NOMO-1 (cell line): ENCODE results near the gene KRTAP21-3.
"Not testable (repeated sequence)": the region's sequence is repeated elsewhere in the genome, so short reads cannot be mapped to it uniquely, and the experiment has no call there.

Experiments used
- DNase-seq, 2 experiments: peaks; one replicate each; lab custom pipeline; 2025; ENCODE audit not compliant: unreplicated experiment in 2 of 2; lab: John Stamatoyannopoulos, UW

Gene KRTAP21-3, protein sequence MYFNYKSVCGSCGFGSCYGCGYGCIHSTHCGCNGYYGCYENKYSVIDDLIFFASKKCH

DNA sequence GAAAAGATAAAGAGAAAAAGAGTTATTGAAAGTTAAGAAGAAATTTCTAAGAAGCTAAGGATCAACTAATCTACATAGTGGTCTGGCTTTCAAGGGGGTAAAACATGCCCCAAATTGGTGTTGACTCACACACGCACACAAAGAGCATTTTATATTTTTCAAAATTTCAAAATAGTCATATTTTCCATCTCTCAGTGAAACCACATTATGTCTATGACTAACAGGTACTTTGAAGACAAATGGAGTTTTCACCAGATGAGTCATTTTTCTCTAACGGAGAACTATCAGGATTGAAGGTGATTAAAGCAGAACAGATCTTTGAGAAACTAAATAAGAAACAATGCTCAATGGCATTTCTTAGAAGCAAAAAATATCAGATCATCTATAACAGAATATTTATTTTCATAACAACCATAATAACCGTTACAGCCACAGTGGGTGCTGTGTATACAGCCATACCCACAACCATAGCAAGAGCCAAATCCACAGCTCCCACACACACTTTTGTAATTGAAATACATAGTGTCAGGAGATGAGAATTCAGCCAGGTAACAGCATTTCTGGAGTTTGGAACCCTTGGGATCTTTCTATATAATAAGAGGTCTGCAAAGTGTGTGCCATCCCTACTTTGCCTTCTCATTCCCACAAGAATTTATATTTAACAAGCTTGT lies at the start of gene KRTAP21-3:
KRTAP21-3 (minus strand) TSS at position 539 of the 671 bp plus-strand sequence; CDS start at position 521, 18 bp downstream.
- DNase-seq = no peak

DNA sequence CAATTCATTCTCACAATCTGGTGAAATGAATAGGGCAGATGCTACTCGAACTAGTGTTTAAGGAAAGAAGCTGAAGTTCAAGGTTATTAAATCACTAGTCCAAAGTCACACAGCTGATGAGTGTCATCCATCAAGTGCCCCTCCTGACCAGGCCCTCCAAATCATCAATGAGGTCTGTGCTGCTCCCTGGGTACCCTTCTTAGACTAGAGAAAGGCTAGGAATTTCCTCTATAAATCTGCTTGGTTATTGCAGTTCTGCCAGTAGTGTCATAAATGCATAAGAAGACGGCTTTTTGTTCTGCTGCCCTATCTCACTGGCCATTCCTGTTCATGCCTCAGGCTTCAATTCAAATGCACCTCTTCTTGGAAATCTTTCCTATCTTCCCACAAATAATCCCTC lies 42.2 kb upstream of the KRTAP21-3 start:
- no peak for DNase-seq

DNA sequence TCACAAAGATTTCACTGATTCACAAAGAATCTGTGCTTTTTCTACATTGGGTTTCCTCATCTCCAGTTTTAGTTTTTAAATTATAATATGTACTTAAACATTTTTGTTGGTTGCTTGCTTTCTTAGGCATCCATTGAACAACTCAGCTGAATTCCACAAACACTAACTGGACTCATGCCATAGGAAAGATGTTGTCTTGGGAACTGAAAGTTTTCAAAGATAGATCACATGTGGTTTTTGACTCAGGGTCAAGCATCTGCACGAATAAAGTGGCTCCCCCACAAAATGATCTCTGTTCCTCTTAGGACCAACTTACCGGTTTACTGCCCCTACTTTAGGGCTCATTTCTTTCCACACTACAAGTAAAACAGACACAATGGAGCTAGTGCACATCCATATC lies 39.7 kb upstream of the KRTAP21-3 start:
- DNase-seq = no peak

DNA sequence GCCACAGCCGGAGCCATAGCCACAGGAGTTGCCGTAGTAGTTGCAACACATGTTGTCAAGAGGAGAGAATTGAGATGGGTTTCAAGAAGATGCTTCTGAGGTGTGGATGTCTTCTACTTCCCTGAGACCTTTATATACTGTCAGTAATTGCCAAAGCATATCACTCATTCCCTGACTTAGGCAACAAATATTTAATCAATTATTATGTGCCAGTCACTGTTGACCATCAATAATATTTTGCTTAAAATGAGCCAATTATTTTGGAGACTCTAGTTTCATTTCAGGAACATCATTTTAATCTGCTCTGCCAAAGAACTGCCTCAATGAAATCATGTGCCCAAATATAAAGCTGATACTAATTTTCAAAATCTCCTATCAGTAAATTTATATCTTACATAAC lies 36.8 kb upstream of the KRTAP21-3 start, which contains the start of gene KRTAP21-1:
KRTAP21-1 (minus strand) TSS at position 101 of the 400 bp plus-strand sequence; CDS start at position 51, 50 bp downstream.
- DNase-seq = not testable (repeated sequence)

DNA sequence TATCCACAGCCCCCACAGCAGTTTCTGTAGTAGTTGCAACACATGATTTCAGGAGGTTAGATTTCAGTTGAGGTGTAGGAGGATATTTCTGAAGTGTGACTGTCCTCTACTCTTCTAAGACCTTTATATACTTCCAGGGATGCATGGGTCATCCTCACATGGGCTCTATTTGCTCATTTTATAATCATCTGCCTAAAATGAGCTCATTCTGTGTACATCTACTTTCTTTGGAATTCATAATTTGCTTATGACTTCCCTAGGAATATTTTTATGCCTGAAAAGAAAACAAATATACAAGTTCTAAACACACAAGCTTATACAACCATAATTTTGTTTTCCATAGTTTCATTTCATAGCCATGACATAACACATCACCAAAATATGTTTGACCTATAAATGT lies 28.6 kb upstream of the KRTAP21-3 start, which contains the start of gene KRTAP21-2:
KRTAP21-2 (minus strand) TSS at position 101 of the 400 bp plus-strand sequence; CDS start at position 44, 57 bp downstream.
- DNase-seq = no peak

DNA sequence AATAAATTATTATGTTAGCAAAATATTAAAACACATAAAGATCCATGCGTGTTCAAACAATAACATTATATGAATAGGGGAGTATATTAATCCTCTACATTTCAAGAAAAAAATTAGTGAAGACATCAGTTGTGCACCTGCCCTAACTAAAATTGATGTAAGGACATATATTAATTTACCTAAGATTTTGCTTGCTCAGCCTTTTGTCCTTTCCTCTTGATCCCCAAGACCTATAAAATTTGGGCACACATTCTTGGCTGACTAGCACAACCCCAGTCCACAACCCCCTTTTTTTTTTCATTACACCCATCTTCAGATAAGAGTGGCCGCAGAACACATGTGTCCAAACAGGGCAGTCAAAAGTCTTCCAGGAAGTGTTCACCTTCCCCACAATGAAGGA lies 21.9 kb upstream of the KRTAP21-3 start:
- no peak for DNase-seq

DNA sequence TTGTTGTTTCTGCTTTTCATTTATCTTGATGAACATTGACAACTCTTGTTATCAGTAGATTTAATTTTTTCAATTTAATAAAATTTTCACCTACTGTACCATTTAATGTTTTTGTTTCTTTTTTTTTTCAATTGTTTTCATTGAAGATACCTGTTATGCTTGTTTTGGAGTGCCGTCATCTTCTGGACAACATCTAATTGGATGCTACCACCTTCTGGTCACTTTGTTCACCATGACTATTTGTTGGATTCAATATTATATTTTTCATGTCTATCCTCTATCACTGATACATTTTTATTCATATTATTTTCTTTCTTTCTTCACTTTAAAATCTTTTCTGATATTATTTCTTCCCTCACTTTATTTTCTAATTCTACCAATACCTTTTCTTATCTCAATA lies 14.4 kb upstream of the KRTAP21-3 start:
- DNase-seq = no peak

DNA sequence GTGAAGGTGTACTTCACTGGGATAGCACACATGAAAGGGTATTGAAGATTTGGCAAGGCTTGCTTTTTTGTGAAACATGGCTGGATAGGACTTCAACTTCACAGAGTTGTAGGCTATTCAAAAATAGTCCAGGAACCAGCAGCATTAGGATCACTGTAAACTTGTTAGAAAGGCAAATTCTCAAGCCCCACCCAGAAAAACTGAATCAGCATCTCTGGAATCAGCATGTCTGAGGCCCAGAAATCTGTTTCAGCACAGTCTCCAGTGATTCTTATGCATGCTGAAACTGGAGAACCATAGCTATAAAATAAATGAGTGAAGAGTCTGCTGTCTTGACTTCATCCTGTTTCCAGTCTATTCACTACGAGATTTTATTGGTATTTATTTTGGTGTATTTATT lies 8.1 kb upstream of the KRTAP21-3 start:
- DNase-seq = no peak

DNA sequence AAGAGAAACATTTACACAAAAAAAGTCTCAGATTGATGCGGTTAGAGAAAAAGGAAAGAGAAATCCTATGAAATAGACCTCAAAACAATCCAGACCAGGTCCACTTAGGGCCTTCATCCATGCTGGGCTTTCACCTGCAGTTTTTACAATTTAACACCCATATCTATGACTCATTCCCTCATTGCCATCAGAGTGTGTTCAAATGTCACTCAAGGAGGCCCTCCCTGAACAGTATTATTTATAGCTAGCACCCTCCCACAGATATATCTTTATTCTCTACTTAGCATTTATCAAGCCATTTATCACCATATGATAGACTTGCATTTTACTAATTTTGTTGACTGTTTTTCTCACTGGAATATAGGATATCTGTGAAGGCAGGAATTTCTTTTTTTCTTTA lies 824 bp upstream of the KRTAP21-3 start:
- no peak for DNase-seq

DNA sequence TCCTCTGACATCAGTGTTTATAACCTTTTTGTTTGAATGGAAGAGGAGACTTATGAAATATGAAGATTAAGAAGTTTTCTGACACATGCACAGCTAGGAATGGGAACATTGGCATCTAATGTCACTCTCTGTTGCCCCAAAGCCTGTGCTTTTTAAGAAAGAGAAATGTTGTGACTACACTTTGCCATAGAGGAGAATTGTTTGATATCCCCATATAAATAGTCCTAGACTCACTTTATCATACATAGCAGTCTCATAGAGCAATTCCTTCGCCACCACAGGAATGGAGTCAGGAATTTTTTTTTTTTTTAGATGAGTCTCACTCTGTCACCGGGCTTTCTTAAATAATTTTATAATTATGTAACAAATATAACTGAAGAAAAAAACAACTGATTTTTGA lies 1.5 kb downstream of the KRTAP21-3 start:
- DNase-seq = no peak

DNA sequence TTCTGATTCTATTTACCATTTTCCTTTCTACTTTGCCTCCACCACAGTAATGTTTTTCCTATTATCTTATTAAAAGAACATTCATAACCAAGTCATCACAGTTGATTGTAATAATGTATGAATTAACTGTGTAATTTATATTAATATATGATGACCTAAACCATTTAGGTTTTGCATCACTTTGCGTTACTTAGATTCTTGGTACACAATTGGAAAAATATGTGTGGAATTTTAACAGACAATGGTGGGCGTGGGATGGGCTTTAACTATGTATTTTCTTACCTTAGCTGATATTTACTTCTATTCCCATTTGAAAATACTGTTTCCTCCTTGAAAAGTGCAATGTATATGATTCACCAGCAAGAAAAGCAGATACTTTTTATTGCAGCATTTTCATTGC lies 3.6 kb downstream of the KRTAP21-3 start:
- no peak for DNase-seq

DNA sequence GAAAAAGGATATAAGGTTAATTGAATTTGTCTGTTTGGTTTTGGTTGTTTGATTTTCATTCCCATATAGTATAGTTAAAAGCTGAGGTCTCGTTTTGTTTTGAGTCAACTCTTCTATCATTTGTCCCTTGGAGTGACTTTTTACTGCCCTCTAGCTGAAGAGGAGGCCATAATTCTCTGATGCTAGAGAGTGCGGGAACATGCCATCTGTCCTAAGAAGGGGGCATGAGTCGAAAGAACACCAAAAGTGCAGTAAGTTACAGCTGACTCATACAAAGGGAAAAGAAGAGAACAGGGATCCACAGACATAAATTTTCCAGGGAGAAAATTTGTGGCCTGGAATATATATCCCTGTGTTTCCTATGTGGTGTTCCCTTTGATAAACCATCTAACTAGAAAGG lies 4.1 kb downstream of the KRTAP21-3 start:
- no peak for DNase-seq

DNA sequence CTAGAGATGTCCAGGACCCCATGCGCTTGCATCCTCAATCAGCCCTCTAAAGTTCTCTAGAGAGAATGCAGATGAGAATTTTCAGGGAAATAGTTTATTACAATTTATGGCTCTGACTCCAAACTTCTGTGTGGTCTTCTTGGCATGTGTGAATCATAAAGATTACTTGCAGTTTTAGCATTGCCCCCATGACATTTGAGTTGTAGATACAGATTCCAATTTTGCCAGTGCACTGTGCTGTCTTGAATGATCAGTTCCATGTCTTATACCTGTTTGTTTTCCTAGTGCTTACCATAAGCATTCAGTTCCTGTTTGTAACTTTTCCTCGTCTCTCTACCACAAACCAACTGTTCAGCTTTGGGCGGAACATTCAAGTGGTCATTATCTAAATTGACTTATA lies 4.8 kb downstream of the KRTAP21-3 start:
- no peak for DNase-seq

DNA sequence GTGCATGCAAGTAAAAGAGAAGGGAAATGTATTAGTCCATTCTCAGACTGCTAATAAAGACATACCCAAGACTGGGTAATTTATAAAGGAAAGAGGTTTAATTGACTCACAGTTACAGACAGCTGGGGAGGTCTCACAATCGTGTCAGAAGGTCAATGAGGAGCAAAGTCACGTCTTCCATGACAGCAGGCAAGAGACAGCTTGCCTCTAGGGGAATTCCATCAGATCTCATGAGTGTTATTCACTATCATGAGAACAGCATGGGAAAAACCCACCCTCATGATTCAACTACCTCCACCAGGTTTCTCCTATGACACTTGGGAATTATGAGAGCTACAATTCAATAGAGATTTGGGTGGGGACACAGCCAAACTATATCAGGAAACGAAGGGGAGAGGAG lies 8.1 kb downstream of the KRTAP21-3 start:
- no peak for DNase-seq

DNA sequence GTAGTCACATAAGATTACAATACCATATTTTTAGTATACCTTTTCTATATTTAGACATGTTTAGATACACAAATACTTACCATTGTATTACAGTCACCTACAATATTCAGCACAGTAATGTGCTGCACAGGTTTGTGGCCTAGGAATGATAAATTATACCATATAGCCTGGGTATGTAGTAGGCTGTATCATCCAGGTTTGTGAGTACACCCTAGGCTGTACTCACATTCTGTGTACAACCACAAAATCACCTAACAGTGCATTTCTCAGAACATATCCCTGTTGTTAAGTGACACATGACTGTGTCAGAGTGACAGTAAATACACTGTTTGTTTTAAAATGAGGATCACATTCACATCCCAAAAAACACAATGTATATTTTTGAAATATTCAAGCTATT lies 11.2 kb downstream of the KRTAP21-3 start:
- DNase-seq = no peak

DNA sequence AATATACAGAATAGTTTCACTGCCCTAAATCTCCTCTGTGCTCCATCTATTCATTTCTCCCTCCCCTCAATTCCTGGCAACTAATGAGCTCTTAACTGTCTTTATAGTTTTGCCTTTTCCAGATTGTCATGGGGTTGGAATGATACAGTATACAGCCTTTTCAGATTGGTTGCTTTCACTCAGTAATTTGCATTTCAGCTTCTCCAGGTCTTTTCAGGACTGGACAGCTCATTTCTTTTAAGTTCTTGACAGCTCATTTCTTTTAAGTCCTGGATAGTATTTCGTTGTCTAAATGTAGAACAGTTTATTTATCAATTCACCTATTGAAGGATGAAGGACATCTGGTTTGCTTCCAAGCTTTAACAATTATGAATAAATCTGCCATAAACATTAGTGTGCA lies 22.6 kb downstream of the KRTAP21-3 start:
- DNase-seq = no peak

DNA sequence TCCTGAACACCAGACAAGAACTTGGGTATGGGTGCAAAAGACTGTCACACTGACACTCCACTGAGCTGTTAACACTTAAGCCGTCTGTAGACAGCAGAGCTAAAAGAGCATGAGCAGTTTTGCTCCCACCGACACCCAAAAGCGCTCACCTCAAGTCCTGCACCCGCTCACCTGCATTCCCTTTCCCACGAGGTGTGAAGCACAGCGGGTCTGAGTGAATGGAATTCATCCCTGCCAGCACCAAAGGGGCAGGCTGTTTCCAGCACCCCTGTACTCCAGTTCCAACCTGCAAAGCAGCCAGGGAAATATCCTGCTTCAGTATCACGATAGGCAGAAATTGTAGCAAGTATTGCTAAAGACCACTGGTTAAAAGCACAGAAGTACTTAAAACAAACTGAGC lies 28.8 kb downstream of the KRTAP21-3 start:
- no peak for DNase-seq

DNA sequence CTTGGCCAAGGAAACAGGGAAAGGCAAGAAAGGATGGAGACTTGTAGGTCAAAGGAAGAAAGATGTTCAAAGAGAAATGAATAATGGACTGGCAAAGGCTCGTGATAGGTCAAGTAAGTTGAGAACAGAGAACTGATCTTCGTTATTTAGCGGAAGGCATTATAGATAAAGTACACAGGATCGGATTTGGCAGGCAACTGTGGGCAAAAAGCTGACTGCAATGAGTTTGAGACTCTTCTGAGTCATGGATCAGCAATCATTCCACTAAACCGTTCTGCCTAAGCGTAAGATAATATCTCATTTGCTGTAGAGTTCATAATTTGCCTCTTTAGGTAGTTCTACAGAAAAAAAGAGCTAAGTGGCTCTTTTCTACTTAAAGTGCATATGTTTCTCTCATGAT lies 34.1 kb downstream of the KRTAP21-3 start:
- no peak for DNase-seq

DNA sequence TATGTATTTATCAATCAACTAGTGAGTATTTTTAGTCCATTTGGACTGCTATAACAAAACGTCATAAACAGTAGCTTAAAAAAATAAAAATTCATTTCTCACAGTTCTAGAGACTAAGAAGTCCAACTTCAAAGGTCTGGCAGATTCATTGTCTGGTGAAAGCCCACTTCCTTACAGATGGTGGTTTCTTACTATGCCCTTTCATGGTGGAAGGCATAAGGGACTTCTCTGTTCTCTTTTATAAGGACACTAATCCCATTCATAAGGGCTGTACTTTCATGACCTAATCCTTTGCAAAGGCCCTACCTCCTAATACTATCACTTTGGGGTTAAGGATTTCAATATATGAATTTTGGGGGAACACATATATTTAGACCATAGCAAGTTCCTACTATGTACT lies 38.0 kb downstream of the KRTAP21-3 start:
- DNase-seq = no peak

DNA sequence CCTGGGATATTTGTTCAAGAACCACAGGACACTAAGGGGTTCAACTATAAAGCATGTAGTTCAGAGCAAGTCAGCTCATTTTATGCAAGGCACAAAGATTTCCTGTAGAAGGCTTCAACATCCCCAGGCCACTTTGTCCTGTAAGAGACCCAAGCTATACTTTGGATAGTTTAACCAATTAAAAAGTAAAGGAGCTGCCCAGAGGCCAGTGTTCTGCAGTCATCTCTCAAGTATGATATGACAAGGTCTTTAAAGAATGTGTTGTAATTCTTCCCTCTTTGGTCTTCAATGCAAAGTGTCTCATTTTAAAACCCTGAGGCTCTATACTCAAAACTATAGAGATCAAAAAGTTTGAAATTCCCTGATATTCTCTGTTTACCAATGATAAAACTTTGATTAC lies 41.8 kb downstream of the KRTAP21-3 start:
- DNase-seq = no peak

DNA sequence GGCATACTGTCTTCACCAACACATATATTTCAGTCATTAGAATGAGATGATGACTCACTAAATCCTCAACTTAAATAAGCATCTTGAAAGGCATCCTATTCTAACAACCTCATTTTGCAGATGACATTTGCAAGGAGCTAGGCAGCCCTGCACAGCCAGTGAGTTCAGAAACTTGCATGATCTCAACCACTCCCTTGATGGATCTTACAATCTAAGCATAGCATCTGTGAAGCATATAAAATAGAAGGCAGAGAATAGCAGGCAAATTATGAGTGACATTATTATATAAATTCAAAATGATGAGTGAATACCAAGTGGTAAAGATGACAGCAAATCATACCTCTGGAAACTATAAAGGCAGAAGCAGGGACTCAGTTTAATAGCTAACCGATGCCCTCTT lies 44.3 kb downstream of the KRTAP21-3 start:
- no peak for DNase-seq

DNA sequence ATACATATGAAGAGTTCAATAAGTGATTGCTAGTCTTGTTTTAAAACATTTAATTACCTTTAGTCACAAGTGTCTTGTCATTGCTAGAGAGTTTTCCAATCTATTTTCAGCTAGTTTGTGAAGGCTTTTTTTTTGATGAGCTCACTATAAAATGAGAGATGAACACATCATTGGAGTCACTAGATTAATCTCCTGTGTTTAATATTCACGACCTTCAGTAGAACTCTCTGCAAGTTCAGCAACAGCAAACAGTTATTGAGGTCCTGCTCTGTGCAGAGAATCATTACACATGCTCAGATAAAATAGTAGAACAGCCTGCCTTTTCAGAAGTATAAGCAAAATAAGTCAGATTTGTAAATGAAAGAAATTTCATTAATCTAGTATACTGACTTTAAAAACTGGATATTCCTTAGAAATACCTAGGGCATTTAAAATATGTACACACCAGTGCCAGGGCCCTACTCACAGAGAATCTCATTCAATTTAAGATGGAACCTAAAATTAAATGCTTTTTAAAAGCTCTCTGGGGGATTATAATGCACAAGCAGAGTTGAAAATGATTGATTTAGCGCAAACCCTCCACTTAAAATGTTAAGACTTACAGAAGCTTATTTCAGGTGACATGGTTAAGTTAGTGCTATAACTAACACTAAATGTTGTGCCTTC lies 45.5 kb downstream of the KRTAP21-3 start:
- DNase-seq = no peak
